SK-N-SH (cell line): ENCODE results near the gene C22orf42.

Experiments used
- CHD2 ChIP-seq: fragments of 150-350 bp; IDR thresholded peaks from 2 replicates; pipeline ENCODE4 v1.6.1; 2018; ENCODE audit warnings: low read length; ENCODE audit not compliant: partially characterized antibody
- CTCF ChIP-seq: fragments of 200-600 bp; sonication (generic); IDR thresholded peaks from 2 replicates; pipeline ENCODE4 v1.6.1; 2017; ENCODE audit warnings: antibody characterized with exemption, mild to moderate bottlenecking, moderate library complexity
- ELF1 ChIP-seq: IDR thresholded peaks from 2 replicates; pipeline ENCODE4 v1.4.0; 2012
- EP300 ChIP-seq, 2 experiments: IDR thresholded peaks; 2 replicates each; pipeline versions ENCODE4 v1.4.0 to v1.6.1; 2012; ENCODE audit warnings: borderline replicate concordance in 1 of 2, low read depth in 1 of 2, low read length in 1 of 2
- FOSL2 ChIP-seq: IDR thresholded peaks from 2 replicates; pipeline ENCODE4 v1.4.0; 2012; ENCODE audit warnings: low read depth, mild to moderate bottlenecking, moderate library complexity, borderline replicate concordance
- FOXJ3 ChIP-seq: sonication (generic); formaldehyde crosslinking; IDR thresholded peaks from 2 replicates; pipeline ENCODE4 v1.5.1; 2020; ENCODE audit warnings: mild to moderate bottlenecking, missing genetic modification reagents
- GABPA ChIP-seq: IDR thresholded peaks from 2 replicates; pipeline ENCODE4 v1.4.0; 2012; ENCODE audit warnings: low read depth, mild to moderate bottlenecking
- MAX ChIP-seq: IDR thresholded peaks from 2 replicates; pipeline ENCODE4 v1.4.0; 2012; ENCODE audit warnings: low read depth
- PBX3 ChIP-seq: IDR thresholded peaks from 2 replicates; pipeline ENCODE4; 2012
- POLR2AphosphoS5 ChIP-seq: IDR thresholded peaks from 2 replicates; pipeline ENCODE4 v1.6.1; 2012; ENCODE audit warnings: low read depth, low read length
- RFX5 ChIP-seq: IDR thresholded peaks from 2 replicates; pipeline ENCODE4 v1.6.1; 2012; ENCODE audit warnings: mild to moderate bottlenecking, improper control_type of control experiment, low read length
- SMC3 ChIP-seq: IDR thresholded peaks from 2 replicates; pipeline ENCODE4 v1.6.1; 2012; ENCODE audit warnings: low read depth, low read length, improper control_type of control experiment
- TCF12 ChIP-seq: IDR thresholded peaks from 2 replicates; pipeline ENCODE4 v1.4.0; 2012
- ZBTB33 ChIP-seq: IDR thresholded peaks from 2 replicates; pipeline ENCODE4 v1.4.0; 2012; ENCODE audit warnings: low read depth, borderline replicate concordance

GRCh38 chr22:32200752-32201151, 41.6 kb upstream of the C22orf42 start:
- TF ChIP-seq TCF12 (no peak), POLR2AphosphoS5 (no peak), CTCF (no peak), MAX (no peak), ELF1 (no peak), EP300 (IDR thresholded peaks at IDR 0.05; ENCODE audit: borderline replicate concordance in 1 of 2, low read depth in 1 of 2, low read length in 1 of 2) (no peak), PBX3 (no peak), GABPA (no peak), ZBTB33 (no peak), RFX5 (no peak), FOXJ3 (CRISPR knock-in tag) (no peak), FOSL2 (no peak), SMC3 (no peak), CHD2 (no peak)
